Activated CD4-positive, alpha-beta T cell treated with anti-CD3 and anti-CD28 coated beads, Interleukin-2, amount 50 U/mL, for 24 hours (primary cell): Measurements from ENCODE around the gene SF3B4.
A peak's percentile ranks its signal among the peaks of the same experiment; 100 is the strongest.
"Not testable (repeated sequence)": the region's sequence is repeated elsewhere in the genome, so short reads cannot be mapped to it uniquely, and the experiment has no call there.

Source experiments
- DNase-seq, 2 donors: peaks; one replicate each; pipeline ENCODE4 v3.0.0-alpha.2; 2020; ENCODE audit warnings: low read depth in 1 of 2, low spot score in 1 of 2

The SF3B4 gene

DNA sequence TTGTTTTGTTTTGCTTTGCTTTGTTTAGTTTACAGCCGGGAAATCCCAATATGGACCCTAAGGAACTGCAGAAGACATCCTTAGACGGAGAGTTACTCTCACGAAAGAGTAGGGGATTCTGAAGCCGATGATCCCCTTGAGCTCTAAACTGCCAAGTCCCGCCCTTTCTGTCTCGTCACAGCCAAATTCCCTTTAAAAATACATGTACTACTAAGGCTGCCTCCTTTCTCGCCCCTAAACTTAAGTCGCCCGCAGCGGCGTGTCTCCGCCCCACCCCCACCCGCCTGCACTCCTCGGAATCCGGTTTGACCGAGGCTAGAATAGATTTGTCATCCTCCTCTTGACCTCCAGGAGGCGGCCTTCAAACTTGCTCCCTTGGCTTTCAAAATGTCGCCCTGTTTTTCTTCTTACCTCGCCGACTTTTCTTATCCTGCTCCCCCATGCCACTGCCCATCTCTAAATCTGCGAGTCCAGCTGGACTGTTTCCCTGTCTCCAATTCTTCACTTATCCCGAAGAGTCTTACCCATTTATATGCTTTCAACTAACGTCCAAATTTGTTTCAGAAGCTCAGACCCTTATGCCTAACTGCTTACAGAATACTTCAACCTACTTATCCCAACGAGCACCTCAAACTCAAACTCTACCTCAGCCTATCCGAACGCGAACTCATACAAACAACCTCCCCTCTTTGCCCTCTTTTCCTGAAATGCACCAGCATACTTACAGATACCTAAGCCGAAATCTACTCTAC, 39.2 kb downstream of the SF3B4 start:
- peak; percentile 48 to 62 for DNase-seq

GRCh38 chr1:149887456-149888246, 40.0 kb downstream of the SF3B4 start:
- DNase-seq = peak; percentile 56 to 81

DNA sequence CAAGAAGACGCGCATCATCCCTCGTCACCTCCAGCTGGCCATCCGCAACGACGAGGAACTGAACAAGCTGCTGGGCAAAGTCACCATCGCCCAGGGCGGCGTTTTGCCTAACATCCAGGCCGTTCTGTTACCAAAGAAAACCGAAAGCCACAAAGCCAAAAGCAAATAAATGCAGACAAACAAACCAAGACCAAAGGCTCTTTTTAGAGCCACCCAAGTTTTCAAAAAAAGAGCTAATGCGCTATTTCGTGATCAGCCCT, 40.5 kb downstream of the SF3B4 start:
- DNase-seq = not testable (repeated sequence)

GRCh38 chr1:149886396-149887195, 41.0 kb downstream of the SF3B4 start:
- DNase-seq = peak; percentile 74 to 90

DNA sequence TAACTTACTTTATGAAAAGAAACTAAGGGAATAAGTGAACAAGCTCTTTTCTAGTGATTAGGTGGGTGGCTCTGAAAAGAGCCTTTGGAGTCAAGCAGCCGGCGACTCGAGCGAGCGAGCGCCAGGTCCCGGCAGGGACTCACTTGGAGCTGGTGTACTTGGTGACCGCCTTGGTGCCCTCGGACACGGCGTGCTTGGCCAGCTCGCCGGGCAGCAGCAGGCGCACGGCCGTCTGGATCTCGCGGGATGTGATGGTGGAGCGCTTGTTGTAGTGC, 41.5 kb downstream of the SF3B4 start:
- peak in 1 of 2 donors; percentile 19 for DNase-seq

DNA sequence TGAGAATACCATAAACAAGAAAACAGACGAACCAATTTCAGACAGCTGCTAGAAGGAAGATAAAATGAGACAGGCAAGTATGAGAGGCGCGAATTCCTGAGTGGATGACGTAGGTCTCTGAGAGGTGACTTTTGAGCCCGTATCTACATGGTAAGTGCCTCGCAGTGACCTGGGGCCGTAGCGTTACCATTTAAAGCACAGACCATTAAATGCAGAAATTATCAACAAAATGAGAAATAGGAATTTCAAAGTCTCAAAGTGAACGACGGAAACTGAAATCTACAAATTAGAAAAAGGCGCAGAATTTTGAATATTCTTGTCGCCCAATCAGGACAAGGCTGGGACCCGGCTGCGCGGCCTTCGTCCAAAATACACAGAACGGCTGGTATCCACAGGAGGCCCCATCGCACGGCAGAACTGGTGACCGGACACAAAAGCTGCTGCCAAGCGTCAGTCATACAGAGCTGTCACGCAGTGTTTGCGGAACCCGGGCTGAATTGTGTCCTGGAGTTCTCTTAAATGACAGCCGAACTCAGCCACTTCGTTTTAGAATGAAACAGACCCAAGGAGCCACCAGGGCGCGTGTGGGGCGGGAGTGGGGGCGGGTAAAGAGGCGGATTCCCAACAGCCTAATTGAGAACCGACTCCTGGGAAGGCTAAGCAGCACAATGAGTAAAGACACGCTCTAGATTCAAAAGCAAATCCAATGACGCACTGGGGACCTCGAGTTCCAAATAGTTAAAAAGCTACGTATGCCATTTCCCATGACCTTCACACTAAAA, 42.1 kb downstream of the SF3B4 start:
- DNase-seq = peak; percentile 42 to 49

GRCh38 chr1:149884433-149885338, 42.9 kb downstream of the SF3B4 start:
- no peak for DNase-seq

- DNase-seq = no peak
Measured at GRCh38 chr1:149883598-149884247, 43.9 kb downstream of the SF3B4 start.

GRCh38 chr1:149881876-149882275, 45.7 kb downstream of the SF3B4 start:
- no peak for DNase-seq

DNA sequence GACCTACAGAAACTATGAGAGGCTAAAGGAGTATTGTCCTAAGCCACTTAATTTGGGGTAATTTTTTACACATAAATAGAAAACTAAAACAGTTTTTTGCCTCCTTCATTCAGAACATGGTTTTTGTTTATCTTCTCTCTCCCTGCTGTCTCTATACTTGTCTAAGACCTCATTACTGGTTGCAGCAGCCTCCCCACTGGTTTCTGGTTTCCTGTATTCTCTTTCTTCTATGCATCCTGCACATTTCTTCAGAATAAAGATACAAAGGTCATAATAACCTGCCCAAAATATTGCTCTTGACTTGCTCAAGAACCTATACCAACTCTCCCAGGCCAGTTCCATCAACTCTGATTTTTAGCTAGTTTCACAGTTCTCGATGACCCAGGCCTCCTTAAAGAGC, 48.0 kb downstream of the SF3B4 start:
- no peak for DNase-seq

- no peak for DNase-seq
Measured at GRCh38 chr1:149877211-149877946, 50.2 kb downstream of the SF3B4 start.
